HL-60 (cell line): ENCODE data around the gene ST6GALNAC3.

Experiments
- DNase-seq, 2 experiments: peaks; one replicate each; pipeline ENCODE4 v3.0.0-alpha.2; 2010 to 2020; ENCODE audit warnings: low read depth in 1 of 2, low spot score in 1 of 2
- H3K27ac ChIP-seq: fragments of 250-450 bp; sonication (Bioruptor Pico); replicated peaks from 2 replicates; pipeline ENCODE4 v1.5.1; 2020; ENCODE audit warnings: mild to moderate bottlenecking, moderate library complexity
- H3K27me3 ChIP-seq: fragments of 250-450 bp; sonication (Bioruptor Pico); 2 replicates; pipeline ENCODE4 v1.5.1; 2021; ENCODE audit warnings: mild to moderate bottlenecking, moderate library complexity; ENCODE audit not compliant: insufficient read depth, poor library complexity, severe bottlenecking
- H3K4me3 ChIP-seq: replicated peaks from 2 replicates; pipeline ENCODE4 v1.5.1; 2011; ENCODE audit warnings: mild to moderate bottlenecking, control low read depth, low read length; ENCODE audit not compliant: insufficient read depth
- CTCF ChIP-seq: IDR thresholded peaks from one replicate; pipeline ENCODE4 v1.5.1; 2011; ENCODE audit warnings: low read length, control low read depth, inconsistent platforms; ENCODE audit not compliant: insufficient read depth
- GABPA ChIP-seq: IDR thresholded peaks from 2 replicates; pipeline ENCODE4 v1.6.1; 2012; ENCODE audit warnings: low read depth
- POLR2AphosphoS5 ChIP-seq: IDR thresholded peaks from 2 replicates; pipeline ENCODE4 v1.6.1; 2012; ENCODE audit warnings: low read depth
- SPI1 ChIP-seq: IDR thresholded peaks from 2 replicates; pipeline ENCODE4 v1.6.1; 2012; ENCODE audit warnings: low read depth, mild to moderate bottlenecking, borderline replicate concordance
- TF ChIP-seq, protein P1 (sequence below): IDR thresholded peaks from 2 replicates; pipeline ENCODE4 v1.6.1; 2012; ENCODE audit warnings: low read depth; ENCODE audit not compliant: insufficient replicate concordance

The ST6GALNAC3 gene

DNA sequence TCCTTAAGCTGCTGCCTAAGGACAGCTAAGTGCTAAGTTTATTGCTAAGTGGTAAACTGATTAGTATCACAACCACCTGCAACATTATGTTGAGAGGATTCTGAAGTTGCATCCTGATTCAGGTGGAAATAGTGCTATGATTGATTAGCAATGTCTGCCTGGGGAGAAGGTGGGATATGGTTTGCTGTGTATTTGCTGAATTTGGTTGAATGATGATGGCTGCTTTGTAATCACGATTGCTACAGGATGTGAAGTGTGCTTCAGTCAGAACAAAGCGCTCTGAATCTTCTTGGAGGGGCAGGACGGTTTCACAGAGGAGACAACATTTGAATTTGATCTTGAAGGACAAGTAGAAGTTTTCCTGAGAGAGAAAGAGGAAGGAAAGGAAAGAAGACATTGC is 226.0 kb downstream of the ST6GALNAC3 start:
- no peak for TF ChIP-seq POLR2AphosphoS5
- TF ChIP-seq GABPA: no peak
- no peak for TF ChIP-seq CTCF
- TF ChIP-seq, protein P1, sequence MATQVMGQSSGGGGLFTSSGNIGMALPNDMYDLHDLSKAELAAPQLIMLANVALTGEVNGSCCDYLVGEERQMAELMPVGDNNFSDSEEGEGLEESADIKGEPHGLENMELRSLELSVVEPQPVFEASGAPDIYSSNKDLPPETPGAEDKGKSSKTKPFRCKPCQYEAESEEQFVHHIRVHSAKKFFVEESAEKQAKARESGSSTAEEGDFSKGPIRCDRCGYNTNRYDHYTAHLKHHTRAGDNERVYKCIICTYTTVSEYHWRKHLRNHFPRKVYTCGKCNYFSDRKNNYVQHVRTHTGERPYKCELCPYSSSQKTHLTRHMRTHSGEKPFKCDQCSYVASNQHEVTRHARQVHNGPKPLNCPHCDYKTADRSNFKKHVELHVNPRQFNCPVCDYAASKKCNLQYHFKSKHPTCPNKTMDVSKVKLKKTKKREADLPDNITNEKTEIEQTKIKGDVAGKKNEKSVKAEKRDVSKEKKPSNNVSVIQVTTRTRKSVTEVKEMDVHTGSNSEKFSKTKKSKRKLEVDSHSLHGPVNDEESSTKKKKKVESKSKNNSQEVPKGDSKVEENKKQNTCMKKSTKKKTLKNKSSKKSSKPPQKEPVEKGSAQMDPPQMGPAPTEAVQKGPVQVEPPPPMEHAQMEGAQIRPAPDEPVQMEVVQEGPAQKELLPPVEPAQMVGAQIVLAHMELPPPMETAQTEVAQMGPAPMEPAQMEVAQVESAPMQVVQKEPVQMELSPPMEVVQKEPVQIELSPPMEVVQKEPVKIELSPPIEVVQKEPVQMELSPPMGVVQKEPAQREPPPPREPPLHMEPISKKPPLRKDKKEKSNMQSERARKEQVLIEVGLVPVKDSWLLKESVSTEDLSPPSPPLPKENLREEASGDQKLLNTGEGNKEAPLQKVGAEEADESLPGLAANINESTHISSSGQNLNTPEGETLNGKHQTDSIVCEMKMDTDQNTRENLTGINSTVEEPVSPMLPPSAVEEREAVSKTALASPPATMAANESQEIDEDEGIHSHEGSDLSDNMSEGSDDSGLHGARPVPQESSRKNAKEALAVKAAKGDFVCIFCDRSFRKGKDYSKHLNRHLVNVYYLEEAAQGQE: no peak
- TF ChIP-seq SPI1: no peak
- no peaks in the 10 kb centered on the region for H3K27me3 ChIP-seq
- no peak overlapping the region for H3K4me3 ChIP-seq
- H3K27ac ChIP-seq: no peak overlapping the region
- no peak for DNase-seq

- no peak for DNase-seq
- Histone ChIP-seq H3K27me3 (no peaks in the 10 kb centered on the region), H3K4me3 (no peak overlapping the region), H3K27ac (no peak overlapping the region)
- no peak for TF ChIP-seq CTCF
- TF ChIP-seq POLR2AphosphoS5: no peak
- TF ChIP-seq, protein P1: no peak
- TF ChIP-seq SPI1: no peak
- no peak for TF ChIP-seq GABPA
These were observed 228.3 kb downstream of the ST6GALNAC3 start for GRCh38 chr1:76302711-76303339.

DNA sequence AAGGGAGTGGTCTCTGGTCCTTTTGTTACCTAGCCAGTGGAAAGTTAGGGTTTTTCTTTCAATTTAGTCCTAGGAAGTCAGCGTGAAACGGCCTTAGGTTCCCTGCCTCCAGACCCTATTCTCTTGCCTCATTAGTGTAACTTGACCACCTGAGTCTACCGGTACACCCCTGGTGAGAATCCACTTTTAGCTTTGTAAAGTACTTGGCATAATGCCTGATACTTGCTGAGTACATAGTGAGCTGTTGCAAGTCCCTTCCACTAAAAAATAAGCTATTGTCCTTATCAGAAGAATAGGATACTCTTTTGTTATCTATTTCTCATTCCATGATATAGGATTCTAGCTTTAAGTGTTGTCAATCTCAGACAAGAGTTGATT is 228.8 kb downstream of the ST6GALNAC3 start:
- DNase-seq: no peak
- no peaks in the 10 kb centered on the region for H3K27me3 ChIP-seq
- H3K27ac ChIP-seq: no peak overlapping the region
- H3K4me3 ChIP-seq: no peak overlapping the region
- TF ChIP-seq, protein P1: no peak
- TF ChIP-seq POLR2AphosphoS5 (no peak), CTCF (no peak), SPI1 (no peak), GABPA (no peak)
